ENCODE data around the gene ANKS3. TPM values are rescaled to one million over a fixed set of nuclear protein-coding genes. Genes with fewer than 3 reads are reported as not detected.

The ANKS3 gene
- total and polyA plus RNA-seq, 12 donors, result 5.1 to 33.7 (median 8.3) TPM

DNA sequence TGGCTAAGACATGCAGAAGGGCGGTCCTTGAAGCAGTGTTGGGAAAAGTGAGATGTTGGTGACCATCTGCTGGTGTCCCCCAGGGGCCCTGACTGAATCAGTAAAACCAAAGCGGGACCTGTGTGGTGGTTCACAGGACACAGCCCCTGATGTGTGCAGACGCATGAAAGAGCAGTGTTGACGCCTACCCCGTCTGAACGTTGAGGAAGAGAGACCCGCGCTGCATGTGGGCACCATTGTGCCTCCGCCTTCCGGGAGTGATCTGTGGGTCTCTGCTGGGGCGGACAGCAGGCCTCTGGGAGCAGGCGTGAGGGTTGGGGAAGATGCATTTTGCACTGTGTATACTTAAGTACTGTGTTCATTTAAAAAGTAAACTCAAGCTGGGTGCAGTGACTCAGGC lies 77.8 kb downstream of the ANKS3 start:
- intact Hi-C loops (cut with DNase I), result no loop called here
- ATAC-seq (no peak), DNase-seq (no peak)
- Histone ChIP-seq H3K27ac (no peak overlapping the region), H3K9me3 (no peaks in the 10 kb centered on the region), H3K36me3 (peaks cover 0 to 90% (median 35%) of the 10 kb centered on the region in 9 donors), H3K4me1 (peaks cover 6 to 21% (median 12%) of the 10 kb centered on the region in 9 donors), H3K4me3 (no peak overlapping the region), H3K27me3 (no peaks in the 10 kb centered on the region)
- 94 to 95% methylated on average over 12 of the region's 12 CpGs for WGBS, 2 donors
- no peak for TF ChIP-seq CTCF (IDR thresholded peaks at IDR 0.05)

DNA sequence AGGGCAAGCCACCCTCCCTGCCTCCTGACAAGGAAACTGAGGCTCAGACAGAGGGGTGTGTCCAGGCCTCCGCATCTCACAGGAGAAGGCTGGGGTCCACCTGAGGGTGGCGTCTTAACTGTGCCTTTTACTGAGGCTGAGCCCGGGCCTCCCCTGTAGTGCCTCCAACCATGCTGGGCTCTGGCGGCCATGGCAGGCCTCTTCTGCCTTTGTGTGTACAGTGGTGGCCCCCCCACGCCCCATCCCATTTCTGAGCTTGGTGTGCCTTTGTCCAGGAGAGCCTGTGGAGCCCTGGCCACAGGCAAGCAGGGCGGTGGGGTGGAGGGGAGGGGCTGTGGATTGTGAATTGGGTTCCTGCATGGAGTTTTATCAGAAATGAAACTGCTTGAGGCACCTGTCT lies 78.3 kb downstream of the ANKS3 start:
- DNase-seq (no peak), ATAC-seq (no peak)
- no peak for TF ChIP-seq CTCF (IDR thresholded peaks at IDR 0.05)
- Histone ChIP-seq H3K4me1 (peaks cover 6 to 17% (median 12%) of the 10 kb centered on the region in 9 donors), H3K27ac (no peak overlapping the region), H3K4me3 (no peak overlapping the region), H3K27me3 (no peaks in the 10 kb centered on the region), H3K36me3 (peaks cover 0 to 94% (median 35%) of the 10 kb centered on the region in 9 donors), H3K9me3 (no peaks in the 10 kb centered on the region)
- intact Hi-C loops (cut with DNase I), result no loop called here
- 96 to 98% methylated on average over 6 of the region's 6 CpGs for WGBS, 2 donors

GRCh38 chr16:4654964-4655590 lies 79.0 kb downstream of the ANKS3 start:
- Histone ChIP-seq H3K36me3 (peaks cover 0 to 100% (median 40%) of the 10 kb centered on the region in 9 donors), H3K27me3 (no peaks in the 10 kb centered on the region), H3K4me1 (peaks cover 3 to 14% (median 5%) of the 10 kb centered on the region in 9 donors), H3K9me3 (no peaks in the 10 kb centered on the region), H3K4me3 (no peak overlapping the region), H3K27ac (no peak overlapping the region)
- DNase-seq, result no peak
- 79 to 84% methylated on average over 12 of the region's 12 CpGs for WGBS, 2 donors
- ATAC-seq, result no peak
- intact Hi-C loops (cut with DNase I), result no loop called here
- TF ChIP-seq CTCF (IDR thresholded peaks at IDR 0.05), result no peak

GRCh38 chr16:4654011-4654963 lies 79.8 kb downstream of the ANKS3 start:
- H3K27me3 ChIP-seq, result no peaks in the 10 kb centered on the region
- TF ChIP-seq CTCF (IDR thresholded peaks at IDR 0.05), result no peak
- peaks cover 0 to 10% (median 0%) of the 10 kb centered on the region in 9 donors for H3K4me1 ChIP-seq
- WGBS, 2 donors, result 75 to 80% methylated on average over 16 of the region's 16 CpGs
- intact Hi-C loops (cut with DNase I), result no loop called here
- H3K9me3 ChIP-seq, result no peaks in the 10 kb centered on the region
- ATAC-seq (no peak), DNase-seq (no peak)
- no peak overlapping the region for H3K4me3 ChIP-seq
- H3K27ac ChIP-seq, result no peak overlapping the region
- peaks cover 0 to 93% (median 40%) of the 10 kb centered on the region in 9 donors for H3K36me3 ChIP-seq
